ENCODE data around the gene GPC6.

GRCh38 chr13:93561576-93562225 is 335.1 kb downstream of the GPC6 start:
- TF ChIP-seq, protein P1, sequence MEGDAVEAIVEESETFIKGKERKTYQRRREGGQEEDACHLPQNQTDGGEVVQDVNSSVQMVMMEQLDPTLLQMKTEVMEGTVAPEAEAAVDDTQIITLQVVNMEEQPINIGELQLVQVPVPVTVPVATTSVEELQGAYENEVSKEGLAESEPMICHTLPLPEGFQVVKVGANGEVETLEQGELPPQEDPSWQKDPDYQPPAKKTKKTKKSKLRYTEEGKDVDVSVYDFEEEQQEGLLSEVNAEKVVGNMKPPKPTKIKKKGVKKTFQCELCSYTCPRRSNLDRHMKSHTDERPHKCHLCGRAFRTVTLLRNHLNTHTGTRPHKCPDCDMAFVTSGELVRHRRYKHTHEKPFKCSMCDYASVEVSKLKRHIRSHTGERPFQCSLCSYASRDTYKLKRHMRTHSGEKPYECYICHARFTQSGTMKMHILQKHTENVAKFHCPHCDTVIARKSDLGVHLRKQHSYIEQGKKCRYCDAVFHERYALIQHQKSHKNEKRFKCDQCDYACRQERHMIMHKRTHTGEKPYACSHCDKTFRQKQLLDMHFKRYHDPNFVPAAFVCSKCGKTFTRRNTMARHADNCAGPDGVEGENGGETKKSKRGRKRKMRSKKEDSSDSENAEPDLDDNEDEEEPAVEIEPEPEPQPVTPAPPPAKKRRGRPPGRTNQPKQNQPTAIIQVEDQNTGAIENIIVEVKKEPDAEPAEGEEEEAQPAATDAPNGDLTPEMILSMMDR (conservative IDR thresholded peaks at IDR 0.05; ENCODE audit: low read length): no peak
- TF ChIP-seq EZH2phosphoT487 (IDR thresholded peaks at IDR 0.05; ENCODE audit: borderline replicate concordance): no peak
